B cell (primary cell): Measurements from ENCODE around the gene DNAJC6. TPM values are rescaled to one million over a fixed set of nuclear protein-coding genes. Genes with fewer than 3 reads are reported as not detected.

Source experiments
- ATAC-seq: fragments of 200-7000 bp; cut with Tn5 transposase; one replicate; pipeline ENCODE4 v1.10.0; 2021; ENCODE audit warnings: low read depth, mild to moderate bottlenecking, moderate number of reproducible peaks, moderate library complexity
- CTCF ChIA-PET: fragments of 350-600 bp; sonication (Branson Sonifier 250); formaldehyde crosslinking; loops from one replicate; lab custom pipeline; 2021; ENCODE audit warnings: antibody characterized with exemption, inconsistent platforms; lab: Charles Lee
- POLR2A ChIA-PET: fragments of 350-600 bp; sonication (Branson Sonifier 250); formaldehyde crosslinking; loops from one replicate; lab custom pipeline; 2021; ENCODE audit warnings: antibody characterized with exemption; lab: Charles Lee
- DNase-seq: peaks from one replicate; pipeline ENCODE4 v3.0.0; 2013
- H2AFZ ChIP-seq: 2 replicates; pipeline ENCODE4 v1.6.1; 2012; ENCODE audit warnings: mild to moderate bottlenecking, low read depth, low read length; ENCODE audit not compliant: insufficient read depth, poor library complexity, severe bottlenecking
- H3K27ac ChIP-seq, 2 donors: 1 replicate in 1 of 2; 2 replicates in 1 of 2; pipeline ENCODE4 v1.5.1; 2012 to 2013; ENCODE audit warnings: low read length in 2 of 2, mild to moderate bottlenecking in 2 of 2, moderate library complexity in 1 of 2
- H3K27me3 ChIP-seq, 4 experiments: fragments of 200-600 bp in 1 of 4; sonication (generic) in 1 of 4; replicated peaks in 1 of 4; 1 replicate in 2 of 4; 2 replicates in 2 of 4; pipeline versions ENCODE4 v1.6.1 to v1.7.0; 2013 to 2016; ENCODE audit warnings: low read length in 3 of 4, mild to moderate bottlenecking in 2 of 4, mixed read lengths in 1 of 4, moderate library complexity in 1 of 4; ENCODE audit not compliant: insufficient read depth in 4 of 4, control insufficient read depth in 3 of 4; ENCODE audit errors: control extremely low read depth in 1 of 4
- H3K36me3 ChIP-seq, 2 experiments: replicated peaks in 1 of 2; 1 replicate in 1 of 2; 2 replicates in 1 of 2; pipeline versions ENCODE4 v1.6.1 to v1.7.1; 2013; ENCODE audit warnings: low read length in 1 of 2; ENCODE audit not compliant: insufficient read depth in 2 of 2, control insufficient read depth in 1 of 2; ENCODE audit errors: control extremely low read depth in 1 of 2, extremely low read depth in 1 of 2
- H3K4me1 ChIP-seq, 2 donors: fragments of 200-600 bp in 1 of 2; sonication (generic) in 1 of 2; 1 replicate in 1 of 2; 2 replicates in 1 of 2; pipeline versions ENCODE4 v1.5.1 to v1.6.1; 2013 to 2017; ENCODE audit warnings: low read length in 2 of 2; ENCODE audit not compliant: control insufficient read depth in 2 of 2, insufficient read depth in 2 of 2
- H3K4me2 ChIP-seq: replicated peaks from 2 replicates; pipeline ENCODE3; 2012; ENCODE audit warnings: mild to moderate bottlenecking, low read depth, low read length; ENCODE audit not compliant: poor library complexity, severe bottlenecking
- H3K4me3 ChIP-seq, 5 experiments: fragments of 200-600 bp in 1 of 5; sonication (generic) in 1 of 5; 1 replicate in 3 of 5; 2 replicates in 2 of 5; pipeline versions ENCODE4 v1.5.1 to v1.7.0; 2011 to 2016; ENCODE audit warnings: low read length in 4 of 5, mild to moderate bottlenecking in 4 of 5, low read depth in 2 of 5, control low read depth in 1 of 5, moderate library complexity in 1 of 5; ENCODE audit not compliant: insufficient read depth in 1 of 5; ENCODE audit errors: control extremely low read depth in 1 of 5, extremely low read depth in 1 of 5
- H3K79me2 ChIP-seq: fragments of 200-600 bp; sonication (generic); one replicate; pipeline ENCODE4 v1.6.0; 2016; ENCODE audit warnings: low read length; ENCODE audit not compliant: control insufficient read depth, insufficient read depth
- H3K9ac ChIP-seq: fragments of 200-600 bp; sonication (generic); 2 replicates; pipeline ENCODE4 v1.6.1; 2017; ENCODE audit warnings: mild to moderate bottlenecking, low read length, moderate library complexity
- H3K9me3 ChIP-seq, 3 donors: one replicate each; pipeline versions ENCODE4 v1.6.1 to v1.7.1; 2013; ENCODE audit warnings: low read length in 2 of 3; ENCODE audit not compliant: control insufficient read depth in 2 of 3, insufficient read depth in 1 of 3; ENCODE audit errors: control extremely low read depth in 1 of 3
- H4K20me1 ChIP-seq: 2 replicates; pipeline ENCODE4 v1.6.0; 2012; ENCODE audit warnings: mild to moderate bottlenecking, low read length; ENCODE audit not compliant: insufficient read depth, control insufficient read depth, poor library complexity, severe bottlenecking
- H3K27ac Mint-ChIP-seq: one replicate; pipeline ENCODE4 v1.8.0; 2021; ENCODE audit warnings: mixed read lengths
- H3K27me3 Mint-ChIP-seq: one replicate; pipeline ENCODE4 v1.8.0; 2021; ENCODE audit warnings: mixed read lengths
- H3K4me1 Mint-ChIP-seq: one replicate; pipeline ENCODE4 v1.8.0; 2021; ENCODE audit warnings: mixed read lengths
- H3K4me3 Mint-ChIP-seq: one replicate; pipeline ENCODE4 v1.8.0; 2021; ENCODE audit warnings: mixed read lengths
- H3K9me3 Mint-ChIP-seq: one replicate; pipeline ENCODE4 v1.8.0; 2022; ENCODE audit warnings: mixed read lengths; ENCODE audit not compliant: insufficient read depth
- CTCF ChIP-seq: fragments of 200-600 bp; IDR thresholded peaks from one replicate; pipeline ENCODE4 v1.8.0; 2022; ENCODE audit warnings: antibody characterized with exemption, mild to moderate bottlenecking
- EZH2 ChIP-seq: IDR thresholded peaks from 2 replicates; pipeline ENCODE4 v1.6.1; 2012; ENCODE audit warnings: borderline replicate concordance, low read depth, mild to moderate bottlenecking, moderate library complexity, low read length; ENCODE audit not compliant: insufficient read depth, poor library complexity, severe bottlenecking
- WGBS: methylation state at CpG from one replicate; pipeline ENCODE4 v1.1.5; 2013; ENCODE audit warnings: missing lambda C conversion rate; ENCODE audit not compliant: insufficient coverage; 5-methylcytosine and 5-hydroxymethylcytosine counted together
- intact Hi-C: fragments of 100-400 bp; cut with micrococcal nuclease; formaldehyde crosslinking; loops from one replicate; pipeline ENCODE4 v1.10.0; 2022
- polyA plus RNA-seq: library from polyadenylated mRNA; depleted of rRNA; stranded (reverse); fragments of >200 nt; gene quantifications from 2 replicates; pipeline ENCODE4 v1.2.3, GENCODE V29; 2012
- total RNA-seq, 2 donors: library from RNA; stranded (reverse); fragments of 120-200 nt in 1 of 2; gene quantifications; 1 replicate in 1 of 2; 2 replicates in 1 of 2; pipeline versions ENCODE4 v1.2.3 to v1.2.4, GENCODE V29; 2013 to 2022

Gene DNAJC6
- total and polyA plus RNA-seq, 2 donors (not counting 1 experiment from before 2014, with no cell fraction given), result 0.12 to 0.69 TPM

- Histone ChIP-seq H3K9me3 (no peaks in the 10 kb centered on the region), H3K4me2 (no peak overlapping the region), H3K79me2 (no peaks in the 10 kb centered on the region), H2AFZ (no peak overlapping the region), H4K20me1 (no peaks in the 10 kb centered on the region), H3K4me1 (no peaks in the 10 kb centered on the region), H3K36me3 (no peaks in the 10 kb centered on the region), H3K27me3 (no peaks in the 10 kb centered on the region), H3K9ac (no peak overlapping the region), H3K27ac (no peak overlapping the region), H3K4me3 (no peak overlapping the region)
- H3K27ac Mint-ChIP-seq, result no peak overlapping the region
- whole genome bisulfite sequencing, result 90% methylated on average over 2 of the region's 3 CpGs
- ChIA-PET POLR2A (no interaction called here), CTCF (no interaction called here)
- no peak overlapping the region for H3K4me3 Mint-ChIP-seq
- peaks cover 11% of the 10 kb centered on the region for H3K27me3 Mint-ChIP-seq
- H3K9me3 Mint-ChIP-seq, result no peaks in the 10 kb centered on the region
- no peaks in the 10 kb centered on the region for H3K4me1 Mint-ChIP-seq
- intact Hi-C loops, result no loop called here
- DNase-seq, result no peak
- no peak for TF ChIP-seq EZH2
- no peak for TF ChIP-seq CTCF
- ATAC-seq, result no peak
Measured at GRCh38 chr1:65386439-65386838, 77.1 kb downstream of the DNAJC6 start.

GRCh38 chr1:65387821-65388220, 78.5 kb downstream of the DNAJC6 start:
- Histone ChIP-seq H3K36me3 (no peaks in the 10 kb centered on the region), H3K4me2 (no peak overlapping the region), H3K27me3 (no peaks in the 10 kb centered on the region), H2AFZ (no peak overlapping the region), H3K9ac (no peak overlapping the region), H3K27ac (no peak overlapping the region), H3K4me3 (no peak overlapping the region), H3K9me3 (no peaks in the 10 kb centered on the region), H3K79me2 (no peaks in the 10 kb centered on the region), H4K20me1 (no peaks in the 10 kb centered on the region), H3K4me1 (no peaks in the 10 kb centered on the region)
- TF ChIP-seq EZH2, result no peak
- no peak for TF ChIP-seq CTCF
- peaks cover 9% of the 10 kb centered on the region for H3K27me3 Mint-ChIP-seq
- no peak overlapping the region for H3K4me3 Mint-ChIP-seq
- WGBS, result 100% methylated on average over 1 of the region's 2 CpGs
- ATAC-seq (no peak), DNase-seq (no peak)
- ChIA-PET CTCF (no interaction called here), POLR2A (no interaction called here)
- H3K27ac Mint-ChIP-seq, result no peak overlapping the region
- no peaks in the 10 kb centered on the region for H3K9me3 Mint-ChIP-seq
- no peaks in the 10 kb centered on the region for H3K4me1 Mint-ChIP-seq
- intact Hi-C loops, result no loop called here
